ENCODE measurements around the gene BMP6.

DNA sequence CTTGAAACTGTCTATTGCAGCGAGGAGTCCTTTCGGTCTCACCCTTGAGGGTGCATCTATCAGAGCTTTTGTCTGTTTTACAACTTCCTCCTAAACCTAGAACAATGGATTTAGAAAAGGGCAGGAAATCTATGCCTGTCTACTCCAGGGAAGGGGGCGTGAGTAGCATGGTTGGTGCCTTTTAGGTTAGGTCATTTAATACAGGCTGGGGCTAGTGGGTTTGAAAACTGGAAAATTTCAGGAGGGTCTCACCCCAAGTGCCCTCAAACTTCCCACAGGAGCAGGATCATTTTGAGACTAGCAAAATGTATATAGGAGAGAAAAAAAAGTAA, 33.5 kb upstream of the BMP6 start:
- TF ChIP-seq, protein P1, sequence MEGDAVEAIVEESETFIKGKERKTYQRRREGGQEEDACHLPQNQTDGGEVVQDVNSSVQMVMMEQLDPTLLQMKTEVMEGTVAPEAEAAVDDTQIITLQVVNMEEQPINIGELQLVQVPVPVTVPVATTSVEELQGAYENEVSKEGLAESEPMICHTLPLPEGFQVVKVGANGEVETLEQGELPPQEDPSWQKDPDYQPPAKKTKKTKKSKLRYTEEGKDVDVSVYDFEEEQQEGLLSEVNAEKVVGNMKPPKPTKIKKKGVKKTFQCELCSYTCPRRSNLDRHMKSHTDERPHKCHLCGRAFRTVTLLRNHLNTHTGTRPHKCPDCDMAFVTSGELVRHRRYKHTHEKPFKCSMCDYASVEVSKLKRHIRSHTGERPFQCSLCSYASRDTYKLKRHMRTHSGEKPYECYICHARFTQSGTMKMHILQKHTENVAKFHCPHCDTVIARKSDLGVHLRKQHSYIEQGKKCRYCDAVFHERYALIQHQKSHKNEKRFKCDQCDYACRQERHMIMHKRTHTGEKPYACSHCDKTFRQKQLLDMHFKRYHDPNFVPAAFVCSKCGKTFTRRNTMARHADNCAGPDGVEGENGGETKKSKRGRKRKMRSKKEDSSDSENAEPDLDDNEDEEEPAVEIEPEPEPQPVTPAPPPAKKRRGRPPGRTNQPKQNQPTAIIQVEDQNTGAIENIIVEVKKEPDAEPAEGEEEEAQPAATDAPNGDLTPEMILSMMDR (IDR thresholded peaks at IDR 0.05): no peak
- TF ChIP-seq POLR2A (IDR thresholded peaks at IDR 0.05): no peak

Data from heart left ventricle (tissue), 13 donors.